ENCODE data around the gene LRRC9. TPM values are rescaled to one million over a fixed set of nuclear protein-coding genes. Genes with fewer than 3 reads are reported as not detected.

Gene LRRC9
- total RNA-seq, 1 experiment from 2014 or later: 0.77 TPM

- H4K91ac ChIP-seq (ENCODE audit: insufficient read length, low read depth, low read length): no peak overlapping the region
Observed at GRCh38 chr14:59961518-59962062, 41.6 kb downstream of the LRRC9 start.

More at GRCh38 chr14:59961518-59962062, 41.6 kb downstream of the LRRC9 start:
- Histone ChIP-seq H3K23ac (ENCODE audit: insufficient read length, low read depth, low read length) (no peak overlapping the region), H2BK12ac (ENCODE audit: insufficient read length, low read depth, low read length) (no peak overlapping the region), H3K56ac (ENCODE audit: insufficient read length, low read depth, low read length) (no peak overlapping the region), H3K9me3 (ENCODE audit: control insufficient read depth, low read depth, low read length) (no peaks in the 10 kb centered on the region), H3K4me2 (ENCODE audit: insufficient read depth, insufficient read length, low read length) (no peak overlapping the region), H2AFZ (ENCODE audit: low read length) (no peak overlapping the region), H3K79me2 (ENCODE audit: insufficient read depth, low read length) (no peaks in the 10 kb centered on the region), H3K27me3 (ENCODE audit: insufficient read depth, low read length) (no peaks in the 10 kb centered on the region), H3T11ph (ENCODE audit: low read length) (no peak overlapping the region), H2BK20ac (ENCODE audit: low read depth, low read length, poor library complexity, severe bottlenecking) (no peak overlapping the region), H3K4me1 (ENCODE audit: insufficient read depth, low read length) (no peaks in the 10 kb centered on the region), H2BK5ac (ENCODE audit: insufficient read length, low read length) (no peak overlapping the region), H4K8ac (replicated peaks; ENCODE audit: insufficient read length, low read depth, low read length) (no peak overlapping the region), H4K5ac (ENCODE audit: insufficient read length, low read depth, low read length) (no peak overlapping the region), H3K9ac (ENCODE audit: extremely low read depth, insufficient read length, low read length) (no peak overlapping the region), H2BK120ac (ENCODE audit: low read depth, low read length, poor library complexity, severe bottlenecking) (no peak overlapping the region), H3K27ac (ENCODE audit: insufficient read length, low read depth, low read length) (no peak overlapping the region), H3K18ac (ENCODE audit: insufficient read length, low read depth, low read length) (no peak overlapping the region), H3K23me2 (ENCODE audit: insufficient read length, low read depth, low read length, poor library complexity, severe bottlenecking) (no peaks in the 10 kb centered on the region), H2BK15ac (ENCODE audit: low read depth, low read length) (no peak overlapping the region), H4K20me1 (ENCODE audit: control insufficient read depth, insufficient read depth, insufficient read length) (no peaks in the 10 kb centered on the region), H3K14ac (ENCODE audit: insufficient read depth, low read length) (no peak overlapping the region), H3K4ac (ENCODE audit: low read depth, low read length) (no peak overlapping the region), H3K79me1 (ENCODE audit: insufficient read depth, low read depth, low read length, poor library complexity, severe bottlenecking) (no peaks in the 10 kb centered on the region), H2AK5ac (ENCODE audit: insufficient read length, low read length) (no peak overlapping the region)
- Mint-ChIP-seq H3K9me3 (peaks cover 3 to 10% of the 10 kb centered on the region in 2 experiments; a peak in 4 of 5 replicates), H3K27me3 (ENCODE audit: low read depth) (peaks cover 6% of the 10 kb centered on the region), H3K4me3 (no peak overlapping the region), H3K36me3 (ENCODE audit: insufficient read depth in 1 of 3, low read depth in 3 of 3) (peaks cover 0 to 19% (median 13%) of the 10 kb centered on the region in 3 experiments; a peak in 5 of 7 replicates), H3K27ac (no peak overlapping the region), H3K4me1 (peaks cover 7 to 9% of the 10 kb centered on the region in 2 experiments)
- no peak for TF ChIP-seq CTCF (conservative IDR thresholded peaks at IDR 0.05)
- no peak for DNase-seq
- no CpG with 5 or more reads among the region's 1 CpG for WGBS (ENCODE audit: extremely low coverage, insufficient read length, low lambda C conversion rate)
